Thoracic aorta (tissue), 2 donors: ENCODE data around the gene SLC1A5. TPM values are rescaled to one million over a fixed set of nuclear protein-coding genes. Genes with fewer than 3 reads are reported as not detected.
"Not testable (repeated sequence)": the region's sequence is repeated elsewhere in the genome, so short reads cannot be mapped to it uniquely, and the experiment has no call there.

Source experiments
- ATAC-seq: fragments of 150-250 bp; one replicate; pipeline ENCODE4 v1.8.0; 2017; ENCODE audit warnings: low read depth; ENCODE audit not compliant: insufficient number of reproducible peaks, low FRiP score
- DNase-seq: peaks from one replicate; pipeline ENCODE4 v3.0.0-alpha.2; 2020; ENCODE audit warnings: low spot score
- H3K27ac ChIP-seq, 2 donors: fragments of 200-600 bp; sonication (generic); 1 replicate in 1 of 2; 2 replicates in 1 of 2; pipeline ENCODE4 v1.5.1; 2016; ENCODE audit warnings: mild to moderate bottlenecking in 2 of 2, moderate library complexity in 2 of 2
- H3K27me3 ChIP-seq: fragments of 200-600 bp; sonication (generic); replicated peaks from 2 replicates; pipeline ENCODE4 v1.6.0; 2016; ENCODE audit warnings: mild to moderate bottlenecking; ENCODE audit not compliant: insufficient read depth
- H3K36me3 ChIP-seq: fragments of 200-600 bp; sonication (generic); one replicate; pipeline ENCODE4 v1.5.1; 2016
- H3K4me1 ChIP-seq, 2 donors: fragments of 200-600 bp; sonication (generic); 1 replicate in 1 of 2; 2 replicates in 1 of 2; pipeline versions ENCODE4 v1.5.1 to v1.6.0; 2016; ENCODE audit warnings: low read depth in 2 of 2, mild to moderate bottlenecking in 1 of 2; ENCODE audit not compliant: control insufficient read depth in 1 of 2
- H3K4me3 ChIP-seq: fragments of 200-600 bp; sonication (generic); 2 replicates; pipeline ENCODE4 v1.5.1; 2016; ENCODE audit warnings: mild to moderate bottlenecking
- H3K9me3 ChIP-seq: fragments of 200-600 bp; sonication (generic); 2 replicates; pipeline ENCODE4 v1.5.1; 2016
- CTCF ChIP-seq: fragments of 200-600 bp; sonication (generic); IDR thresholded peaks from one replicate; pipeline ENCODE4 v1.5.1; 2019; ENCODE audit warnings: antibody characterized with exemption
- total RNA-seq, 2 donors: library from RNA; depleted of rRNA; stranded (reverse); fragments of >200 nt; gene quantifications; one replicate each; pipeline versions ENCODE4 v1.1.0 to v1.2.3, GENCODE V29; 2016

SLC1A5 gene
- total RNA-seq, 2 donors from 2014 or later = 48.7 to 66.2 TPM

GRCh38 chr19:46776927-46777911, 11.2 kb downstream of the SLC1A5 start:
- Histone ChIP-seq H3K4me3 (no peak overlapping the region), H3K27me3 (no peaks in the 10 kb centered on the region), H3K4me1 (no peaks in the 10 kb centered on the region), H3K27ac (no peak overlapping the region), H3K9me3 (no peaks in the 10 kb centered on the region), H3K36me3 (peaks cover 32% of the 10 kb centered on the region)
- ATAC-seq = no peak
- TF ChIP-seq CTCF = no peak
- no peak for DNase-seq

- TF ChIP-seq CTCF = no peak
- Histone ChIP-seq H3K36me3 (peaks cover 24% of the 10 kb centered on the region), H3K4me3 (no peak overlapping the region), H3K27ac (no peak overlapping the region), H3K4me1 (no peaks in the 10 kb centered on the region), H3K9me3 (no peaks in the 10 kb centered on the region), H3K27me3 (no peaks in the 10 kb centered on the region)
- ATAC-seq = no peak
- DNase-seq = no peak
Observed at GRCh38 chr19:46775642-46776258, 12.6 kb downstream of the SLC1A5 start.

- ATAC-seq (no peak), DNase-seq (no peak)
- TF ChIP-seq CTCF = no peak
- Histone ChIP-seq H3K4me1 (peaks cover 0 to 8% of the 10 kb centered on the region in 2 donors), H3K4me3 (no peak overlapping the region), H3K36me3 (peaks cover 21% of the 10 kb centered on the region), H3K27me3 (no peaks in the 10 kb centered on the region), H3K9me3 (no peaks in the 10 kb centered on the region), H3K27ac (no peak overlapping the region)
Observed at GRCh38 chr19:46773018-46773399, 15.4 kb downstream of the SLC1A5 start.

- ATAC-seq = no peak
- TF ChIP-seq CTCF = no peak
- DNase-seq = no peak
- Histone ChIP-seq H3K36me3 (peaks cover 21% of the 10 kb centered on the region), H3K4me1 (peaks cover 0 to 8% of the 10 kb centered on the region in 2 donors), H3K27me3 (no peaks in the 10 kb centered on the region), H3K9me3 (no peaks in the 10 kb centered on the region), H3K27ac (no peak overlapping the region), H3K4me3 (no peak overlapping the region)
Observed at GRCh38 chr19:46772170-46773017, 16.0 kb downstream of the SLC1A5 start.

- ATAC-seq, H3K27me3 ChIP-seq, H3K4me1 ChIP-seq, H3K9me3 ChIP-seq, DNase-seq, H3K36me3 ChIP-seq, H3K4me3 ChIP-seq, H3K27ac ChIP-seq: not testable (repeated sequence)
Observed at GRCh38 chr19:46768746-46769145, 19.6 kb downstream of the SLC1A5 start.
